HEK293 (cell line): ENCODE results near the gene TP53AIP1.

Experiments used
- CTCF ChIA-PET: fragments of 350-600 bp; formaldehyde crosslinking; extraction: SDS; loops from one replicate; lab custom pipeline; 2021; ENCODE audit warnings: antibody characterized with exemption; lab: Yijun Ruan, JAX
- POLR2A ChIA-PET: fragments of 300-600 bp; formaldehyde crosslinking; extraction: SDS; loops from one replicate; lab custom pipeline; 2020; ENCODE audit warnings: antibody characterized with exemption, inconsistent platforms; lab: Yijun Ruan, JAX
- H3K27ac ChIP-seq: fragments of 200-500 bp; sonication (Bioruptor generic); 2 replicates; pipeline ENCODE4 v1.5.1; 2014; ENCODE audit warnings: low read depth, low read length, control low read depth, inconsistent platforms; ENCODE audit errors: extremely low read depth
- H3K36me3 ChIP-seq, 2 experiments: fragments of 200-500 bp in 1 of 2; sonication (Bioruptor generic) in 1 of 2; 1 replicate in 1 of 2; 2 replicates in 1 of 2; pipeline ENCODE4 v1.5.1; 2014 to 2017; ENCODE audit warnings: inconsistent platforms in 2 of 2, low read length in 2 of 2; ENCODE audit not compliant: control insufficient read depth in 2 of 2, insufficient read depth in 1 of 2
- H3K4me1 ChIP-seq: fragments of 200-500 bp; sonication (Bioruptor generic); 2 replicates; pipeline ENCODE4 v1.5.1; 2014; ENCODE audit warnings: mild to moderate bottlenecking, low read length, inconsistent platforms; ENCODE audit not compliant: control insufficient read depth, insufficient read depth
- H3K4me3 ChIP-seq: 2 replicates; pipeline ENCODE4 v1.5.1; 2011; ENCODE audit warnings: low read depth, mild to moderate bottlenecking, control low read depth, low read length, moderate library complexity
- H3K9me3 ChIP-seq: fragments of 200-500 bp; sonication (Bioruptor generic); 2 replicates; pipeline ENCODE4 v1.5.1; 2014; ENCODE audit warnings: low read depth, low read length, inconsistent platforms; ENCODE audit not compliant: control insufficient read depth, insufficient read depth
- YY2 ChIP-seq: fragments of 450-650 bp; formaldehyde crosslinking; IDR thresholded peaks from 2 replicates; pipeline ENCODE4 v1.5.1; 2016; ENCODE audit warnings: missing biosample characterization, missing genetic modification characterization
- ZNF221 ChIP-seq: fragments of 450-650 bp; formaldehyde crosslinking; IDR thresholded peaks from 2 replicates; pipeline ENCODE4 v1.5.1; 2017; ENCODE audit warnings: missing biosample characterization, missing genetic modification characterization, borderline replicate concordance
- ZNF302 ChIP-seq: fragments of 450-650 bp; formaldehyde crosslinking; IDR thresholded peaks from 2 replicates; pipeline ENCODE4 v1.5.1; 2016; ENCODE audit warnings: missing biosample characterization, missing genetic modification characterization, low read depth
- ZNF394 ChIP-seq: fragments of 450-650 bp; formaldehyde crosslinking; IDR thresholded peaks from 2 replicates; pipeline ENCODE4 v1.5.1; 2016; ENCODE audit warnings: missing biosample characterization, missing genetic modification characterization, mild to moderate bottlenecking, moderate library complexity, borderline replicate concordance
- TF ChIP-seq, protein P1 (sequence below): fragments of 450-650 bp; formaldehyde crosslinking; IDR thresholded peaks from 2 replicates; pipeline ENCODE4 v1.5.1; 2016; ENCODE audit warnings: missing biosample characterization, missing genetic modification characterization
- TF ChIP-seq, protein P2 (sequence below): fragments of 450-650 bp; formaldehyde crosslinking; conservative IDR thresholded peaks from 2 replicates; pipeline ENCODE4 v1.5.1; 2016; ENCODE audit warnings: low read depth, missing biosample characterization, missing genetic modification characterization
- TF ChIP-seq, protein P3 (sequence below): fragments of 450-650 bp; formaldehyde crosslinking; IDR thresholded peaks from 2 replicates; pipeline ENCODE4 v1.5.1; 2017; ENCODE audit warnings: missing biosample characterization, mild to moderate bottlenecking, missing genetic modification characterization, moderate library complexity
- TF ChIP-seq, protein P4 (sequence below): fragments of 450-650 bp; formaldehyde crosslinking; IDR thresholded peaks from 2 replicates; pipeline ENCODE4 v1.5.1; 2016; ENCODE audit warnings: missing biosample characterization, missing genetic modification characterization
- TF ChIP-seq, protein P5 (sequence below): fragments of 450-650 bp; IDR thresholded peaks from 2 replicates; pipeline ENCODE4 v1.5.1; 2018; ENCODE audit warnings: missing biosample characterization, missing genetic modification characterization

The TP53AIP1 gene

GRCh38 chr11:128967578-128967977 is 24.9 kb upstream of the TP53AIP1 start:
- no peak overlapping the region for H3K4me3 ChIP-seq
- peaks cover 11% of the 10 kb centered on the region for H3K4me1 ChIP-seq

GRCh38 chr11:128965485-128965884 is 22.8 kb upstream of the TP53AIP1 start:
- CTCF ChIA-PET, result no interaction called here
- H3K36me3 ChIP-seq, result peaks cover 0 to 21% of the 10 kb centered on the region in 2 experiments; a peak in 1 of 3 replicates
- peaks cover 11% of the 10 kb centered on the region for H3K4me1 ChIP-seq
- H3K9me3 ChIP-seq, result no peaks in the 10 kb centered on the region
- POLR2A ChIA-PET, result no interaction called here
- H3K4me3 ChIP-seq, result no peak overlapping the region
- H3K27ac ChIP-seq, result no peak overlapping the region
- TF ChIP-seq, protein P1, sequence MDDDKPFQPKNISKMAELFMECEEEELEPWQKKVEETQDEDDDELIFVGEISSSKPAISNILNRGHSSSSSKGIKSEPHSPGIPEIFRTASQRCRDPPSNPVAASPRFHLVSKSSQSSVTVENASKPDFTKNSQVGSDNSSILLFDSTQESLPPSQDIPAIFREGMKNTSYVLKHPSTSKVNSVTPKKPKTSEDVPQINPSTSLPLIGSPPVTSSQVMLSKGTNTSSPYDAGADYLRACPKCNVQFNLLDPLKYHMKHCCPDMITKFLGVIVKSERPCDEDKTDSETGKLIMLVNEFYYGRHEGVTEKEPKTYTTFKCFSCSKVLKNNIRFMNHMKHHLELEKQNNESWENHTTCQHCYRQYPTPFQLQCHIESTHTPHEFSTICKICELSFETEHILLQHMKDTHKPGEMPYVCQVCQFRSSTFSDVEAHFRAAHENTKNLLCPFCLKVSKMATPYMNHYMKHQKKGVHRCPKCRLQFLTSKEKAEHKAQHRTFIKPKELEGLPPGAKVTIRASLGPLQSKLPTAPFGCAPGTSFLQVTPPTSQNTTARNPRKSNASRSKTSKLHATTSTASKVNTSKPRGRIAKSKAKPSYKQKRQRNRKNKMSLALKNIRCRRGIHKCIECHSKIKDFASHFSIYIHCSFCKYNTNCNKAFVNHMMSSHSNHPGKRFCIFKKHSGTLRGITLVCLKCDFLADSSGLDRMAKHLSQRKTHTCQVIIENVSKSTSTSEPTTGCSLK (tag by site-specific recombination), result no peak
- no peak for TF ChIP-seq ZNF302 (tag by site-specific recombination)
- TF ChIP-seq, protein P2, sequence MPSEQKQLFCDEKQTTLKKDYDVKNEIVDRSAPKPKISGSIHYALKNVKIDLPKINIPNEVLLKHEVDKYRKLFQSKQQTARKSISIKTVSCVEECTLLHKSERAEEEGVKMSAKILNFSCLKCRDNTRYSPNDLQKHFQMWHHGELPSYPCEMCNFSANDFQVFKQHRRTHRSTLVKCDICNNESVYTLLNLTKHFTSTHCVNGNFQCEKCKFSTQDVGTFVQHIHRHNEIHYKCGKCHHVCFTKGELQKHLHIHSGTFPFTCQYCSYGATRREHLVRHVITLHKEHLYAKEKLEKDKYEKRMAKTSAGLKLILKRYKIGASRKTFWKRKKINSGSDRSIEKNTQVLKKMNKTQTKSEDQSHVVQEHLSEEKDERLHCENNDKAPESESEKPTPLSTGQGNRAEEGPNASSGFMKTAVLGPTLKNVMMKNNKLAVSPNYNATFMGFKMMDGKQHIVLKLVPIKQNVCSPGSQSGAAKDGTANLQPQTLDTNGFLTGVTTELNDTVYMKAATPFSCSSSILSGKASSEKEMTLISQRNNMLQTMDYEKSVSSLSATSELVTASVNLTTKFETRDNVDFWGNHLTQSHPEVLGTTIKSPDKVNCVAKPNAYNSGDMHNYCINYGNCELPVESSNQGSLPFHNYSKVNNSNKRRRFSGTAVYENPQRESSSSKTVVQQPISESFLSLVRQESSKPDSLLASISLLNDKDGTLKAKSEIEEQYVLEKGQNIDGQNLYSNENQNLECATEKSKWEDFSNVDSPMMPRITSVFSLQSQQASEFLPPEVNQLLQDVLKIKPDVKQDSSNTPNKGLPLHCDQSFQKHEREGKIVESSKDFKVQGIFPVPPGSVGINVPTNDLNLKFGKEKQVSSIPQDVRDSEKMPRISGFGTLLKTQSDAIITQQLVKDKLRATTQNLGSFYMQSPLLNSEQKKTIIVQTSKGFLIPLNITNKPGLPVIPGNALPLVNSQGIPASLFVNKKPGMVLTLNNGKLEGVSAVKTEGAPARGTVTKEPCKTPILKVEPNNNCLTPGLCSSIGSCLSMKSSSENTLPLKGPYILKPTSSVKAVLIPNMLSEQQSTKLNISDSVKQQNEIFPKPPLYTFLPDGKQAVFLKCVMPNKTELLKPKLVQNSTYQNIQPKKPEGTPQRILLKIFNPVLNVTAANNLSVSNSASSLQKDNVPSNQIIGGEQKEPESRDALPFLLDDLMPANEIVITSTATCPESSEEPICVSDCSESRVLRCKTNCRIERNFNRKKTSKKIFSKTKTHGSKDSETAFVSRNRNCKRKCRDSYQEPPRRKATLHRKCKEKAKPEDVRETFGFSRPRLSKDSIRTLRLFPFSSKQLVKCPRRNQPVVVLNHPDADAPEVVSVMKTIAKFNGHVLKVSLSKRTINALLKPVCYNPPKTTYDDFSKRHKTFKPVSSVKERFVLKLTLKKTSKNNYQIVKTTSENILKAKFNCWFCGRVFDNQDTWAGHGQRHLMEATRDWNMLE (tag by site-specific recombination), result no peak

More at GRCh38 chr11:128967578-128967977, 24.9 kb upstream of the TP53AIP1 start:
- TF ChIP-seq, protein P3, sequence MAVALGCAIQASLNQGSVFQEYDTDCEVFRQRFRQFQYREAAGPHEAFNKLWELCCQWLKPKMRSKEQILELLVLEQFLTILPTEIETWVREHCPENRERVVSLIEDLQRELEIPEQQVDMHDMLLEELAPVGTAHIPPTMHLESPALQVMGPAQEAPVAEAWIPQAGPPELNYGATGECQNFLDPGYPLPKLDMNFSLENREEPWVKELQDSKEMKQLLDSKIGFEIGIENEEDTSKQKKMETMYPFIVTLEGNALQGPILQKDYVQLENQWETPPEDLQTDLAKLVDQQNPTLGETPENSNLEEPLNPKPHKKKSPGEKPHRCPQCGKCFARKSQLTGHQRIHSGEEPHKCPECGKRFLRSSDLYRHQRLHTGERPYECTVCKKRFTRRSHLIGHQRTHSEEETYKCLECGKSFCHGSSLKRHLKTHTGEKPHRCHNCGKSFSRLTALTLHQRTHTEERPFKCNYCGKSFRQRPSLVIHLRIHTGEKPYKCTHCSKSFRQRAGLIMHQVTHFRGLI (tag by site-specific recombination), result no peak
- TF ChIP-seq, protein P4, sequence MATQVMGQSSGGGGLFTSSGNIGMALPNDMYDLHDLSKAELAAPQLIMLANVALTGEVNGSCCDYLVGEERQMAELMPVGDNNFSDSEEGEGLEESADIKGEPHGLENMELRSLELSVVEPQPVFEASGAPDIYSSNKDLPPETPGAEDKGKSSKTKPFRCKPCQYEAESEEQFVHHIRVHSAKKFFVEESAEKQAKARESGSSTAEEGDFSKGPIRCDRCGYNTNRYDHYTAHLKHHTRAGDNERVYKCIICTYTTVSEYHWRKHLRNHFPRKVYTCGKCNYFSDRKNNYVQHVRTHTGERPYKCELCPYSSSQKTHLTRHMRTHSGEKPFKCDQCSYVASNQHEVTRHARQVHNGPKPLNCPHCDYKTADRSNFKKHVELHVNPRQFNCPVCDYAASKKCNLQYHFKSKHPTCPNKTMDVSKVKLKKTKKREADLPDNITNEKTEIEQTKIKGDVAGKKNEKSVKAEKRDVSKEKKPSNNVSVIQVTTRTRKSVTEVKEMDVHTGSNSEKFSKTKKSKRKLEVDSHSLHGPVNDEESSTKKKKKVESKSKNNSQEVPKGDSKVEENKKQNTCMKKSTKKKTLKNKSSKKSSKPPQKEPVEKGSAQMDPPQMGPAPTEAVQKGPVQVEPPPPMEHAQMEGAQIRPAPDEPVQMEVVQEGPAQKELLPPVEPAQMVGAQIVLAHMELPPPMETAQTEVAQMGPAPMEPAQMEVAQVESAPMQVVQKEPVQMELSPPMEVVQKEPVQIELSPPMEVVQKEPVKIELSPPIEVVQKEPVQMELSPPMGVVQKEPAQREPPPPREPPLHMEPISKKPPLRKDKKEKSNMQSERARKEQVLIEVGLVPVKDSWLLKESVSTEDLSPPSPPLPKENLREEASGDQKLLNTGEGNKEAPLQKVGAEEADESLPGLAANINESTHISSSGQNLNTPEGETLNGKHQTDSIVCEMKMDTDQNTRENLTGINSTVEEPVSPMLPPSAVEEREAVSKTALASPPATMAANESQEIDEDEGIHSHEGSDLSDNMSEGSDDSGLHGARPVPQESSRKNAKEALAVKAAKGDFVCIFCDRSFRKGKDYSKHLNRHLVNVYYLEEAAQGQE (tag by site-specific recombination), result no peak
- TF ChIP-seq ZNF394 (tag by site-specific recombination) (no peak), YY2 (no peak), ZNF221 (tag by site-specific recombination) (no peak)
- TF ChIP-seq, protein P5, sequence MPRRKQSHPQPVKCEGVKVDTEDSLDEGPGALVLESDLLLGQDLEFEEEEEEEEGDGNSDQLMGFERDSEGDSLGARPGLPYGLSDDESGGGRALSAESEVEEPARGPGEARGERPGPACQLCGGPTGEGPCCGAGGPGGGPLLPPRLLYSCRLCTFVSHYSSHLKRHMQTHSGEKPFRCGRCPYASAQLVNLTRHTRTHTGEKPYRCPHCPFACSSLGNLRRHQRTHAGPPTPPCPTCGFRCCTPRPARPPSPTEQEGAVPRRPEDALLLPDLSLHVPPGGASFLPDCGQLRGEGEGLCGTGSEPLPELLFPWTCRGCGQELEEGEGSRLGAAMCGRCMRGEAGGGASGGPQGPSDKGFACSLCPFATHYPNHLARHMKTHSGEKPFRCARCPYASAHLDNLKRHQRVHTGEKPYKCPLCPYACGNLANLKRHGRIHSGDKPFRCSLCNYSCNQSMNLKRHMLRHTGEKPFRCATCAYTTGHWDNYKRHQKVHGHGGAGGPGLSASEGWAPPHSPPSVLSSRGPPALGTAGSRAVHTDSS (tag by site-specific recombination), result no peak
- H3K36me3 ChIP-seq, result peaks cover 0 to 40% of the 10 kb centered on the region in 2 experiments; a peak in 1 of 3 replicates
- no peaks in the 10 kb centered on the region for H3K9me3 ChIP-seq
- POLR2A ChIA-PET, result no interaction called here
- CTCF ChIA-PET, result interaction anchor here (0.7 to 2.4 kb wide), 3 partner anchors 17 to 83 kb away, joined by 3 to 6 read pairs (median 5); no protein-coding TSS in a partner anchor
- no peak overlapping the region for H3K27ac ChIP-seq
